H9 (cell line): ENCODE results near the gene SUSD2. TPM values are rescaled to one million over a fixed set of nuclear protein-coding genes. Genes with fewer than 3 reads are reported as not detected.

Experiments used
- DNase-seq: peaks from one replicate; pipeline ENCODE4 v3.0.0-alpha.2; 2017
- H2AFZ ChIP-seq: one replicate; pipeline ENCODE4 v1.6.1; 2013; ENCODE audit warnings: mild to moderate bottlenecking, low read length, control low read depth, moderate library complexity
- H2AK5ac ChIP-seq: 2 replicates; pipeline ENCODE4 v1.6.1; 2013; ENCODE audit warnings: low read length, control low read depth, mixed read lengths; ENCODE audit not compliant: insufficient read length
- H2BK120ac ChIP-seq: one replicate; pipeline ENCODE4 v1.6.1; 2013; ENCODE audit warnings: low read depth, mild to moderate bottlenecking, low read length, control low read depth, inconsistent platforms; ENCODE audit not compliant: poor library complexity, severe bottlenecking
- H2BK12ac ChIP-seq: 2 replicates; pipeline ENCODE4 v1.6.1; 2013; ENCODE audit warnings: low read length, control low read depth, mixed read lengths, low read depth; ENCODE audit not compliant: insufficient read length
- H2BK15ac ChIP-seq: 2 replicates; pipeline ENCODE4 v1.6.1; 2013; ENCODE audit warnings: low read depth, low read length, control low read depth
- H2BK20ac ChIP-seq: one replicate; pipeline ENCODE4 v1.6.1; 2013; ENCODE audit warnings: low read depth, mild to moderate bottlenecking, low read length, control low read depth, inconsistent platforms; ENCODE audit not compliant: poor library complexity, severe bottlenecking
- H2BK5ac ChIP-seq: 2 replicates; pipeline ENCODE4 v1.6.1; 2013; ENCODE audit warnings: low read length, control low read depth, mixed read lengths; ENCODE audit not compliant: insufficient read length
- H3K14ac ChIP-seq: 2 replicates; pipeline ENCODE4 v1.6.1; 2013; ENCODE audit warnings: low read length, control low read depth; ENCODE audit not compliant: insufficient read depth
- H3K18ac ChIP-seq: 2 replicates; pipeline ENCODE4 v1.6.1; 2013; ENCODE audit warnings: low read depth, mild to moderate bottlenecking, mixed read lengths, low read length, control low read depth; ENCODE audit not compliant: insufficient read length
- H3K23ac ChIP-seq: 2 replicates; pipeline ENCODE4 v1.6.1; 2013; ENCODE audit warnings: low read length, control low read depth, mixed read lengths, low read depth; ENCODE audit not compliant: insufficient read length
- H3K23me2 ChIP-seq: 2 replicates; pipeline ENCODE4 v1.6.1; 2013; ENCODE audit warnings: low read depth, mild to moderate bottlenecking, mixed read lengths, low read length, control low read depth; ENCODE audit not compliant: insufficient read length, poor library complexity, severe bottlenecking
- H3K27ac ChIP-seq: 2 replicates; pipeline ENCODE4 v1.5.1; 2013; ENCODE audit warnings: low read length, control low read depth, mixed read lengths, low read depth; ENCODE audit not compliant: insufficient read length
- H3K27me3 ChIP-seq: 2 replicates; pipeline ENCODE4 v1.6.1; 2013; ENCODE audit warnings: low read length, control low read depth, inconsistent platforms; ENCODE audit not compliant: insufficient read depth
- H3K4ac ChIP-seq: 2 replicates; pipeline ENCODE4 v1.6.1; 2013; ENCODE audit warnings: low read depth, mild to moderate bottlenecking, control low read depth, inconsistent platforms, low read length, moderate library complexity
- H3K4me1 ChIP-seq: 2 replicates; pipeline ENCODE4 v1.6.1; 2013; ENCODE audit warnings: low read length, control low read depth, inconsistent platforms; ENCODE audit not compliant: insufficient read depth
- H3K4me2 ChIP-seq: 2 replicates; pipeline ENCODE4 v1.6.1; 2013; ENCODE audit warnings: low read length, control low read depth, mixed read lengths; ENCODE audit not compliant: insufficient read length, insufficient read depth
- H3K56ac ChIP-seq: 2 replicates; pipeline ENCODE4 v1.6.1; 2013; ENCODE audit warnings: low read depth, mild to moderate bottlenecking, mixed read lengths, low read length, control low read depth; ENCODE audit not compliant: insufficient read length
- H3K79me1 ChIP-seq: 2 replicates; pipeline ENCODE4 v1.6.1; 2013; ENCODE audit warnings: low read depth, mild to moderate bottlenecking, moderate library complexity, low read length, control low read depth, inconsistent platforms; ENCODE audit not compliant: insufficient read depth, poor library complexity, severe bottlenecking
- H3K79me2 ChIP-seq: 2 replicates; pipeline ENCODE4 v1.6.1; 2013; ENCODE audit warnings: low read length, control low read depth, inconsistent platforms; ENCODE audit not compliant: insufficient read depth
- H3K9ac ChIP-seq: 2 replicates; pipeline ENCODE4 v1.6.1; 2013; ENCODE audit warnings: low read length, control low read depth, mixed read lengths; ENCODE audit not compliant: insufficient read length; ENCODE audit errors: extremely low read depth
- H3K9me3 ChIP-seq: one replicate; pipeline ENCODE4 v1.6.1; 2013; ENCODE audit warnings: low read depth, low read length, inconsistent platforms; ENCODE audit not compliant: control insufficient read depth
- H3T11ph ChIP-seq: one replicate; pipeline ENCODE4 v1.6.1; 2013; ENCODE audit warnings: mild to moderate bottlenecking, low read length, control low read depth, inconsistent platforms
- H4K20me1 ChIP-seq: one replicate; pipeline ENCODE4 v1.6.1; 2013; ENCODE audit not compliant: control insufficient read depth, insufficient read length, insufficient read depth
- H4K5ac ChIP-seq: 2 replicates; pipeline ENCODE4 v1.6.1; 2013; ENCODE audit warnings: low read depth, mild to moderate bottlenecking, mixed read lengths, low read length, control low read depth; ENCODE audit not compliant: insufficient read length
- H4K8ac ChIP-seq: replicated peaks from 2 replicates; pipeline ENCODE4 v1.6.1; 2013; ENCODE audit warnings: low read length, control low read depth, mixed read lengths, low read depth; ENCODE audit not compliant: insufficient read length
- H4K91ac ChIP-seq: 2 replicates; pipeline ENCODE4 v1.6.1; 2013; ENCODE audit warnings: low read depth, mild to moderate bottlenecking, moderate library complexity, mixed read lengths, low read length, control low read depth; ENCODE audit not compliant: insufficient read length
- H3K27ac Mint-ChIP-seq, 3 experiments: 2 replicates in 2 of 3; 3 replicates in 1 of 3; pipeline ENCODE4 v1.8.0; 2020 to 2021; ENCODE audit warnings: mixed read lengths in 3 of 3, mild to moderate bottlenecking in 1 of 3, moderate library complexity in 1 of 3
- H3K27me3 Mint-ChIP-seq: 2 replicates; pipeline ENCODE4 v1.8.0; 2021; ENCODE audit warnings: low read depth, mild to moderate bottlenecking, moderate library complexity, mixed read lengths
- H3K36me3 Mint-ChIP-seq, 3 experiments: 2 replicates in 2 of 3; 3 replicates in 1 of 3; pipeline ENCODE4 v1.8.0; 2020 to 2021; ENCODE audit warnings: low read depth in 3 of 3, mixed read lengths in 3 of 3; ENCODE audit not compliant: insufficient read depth in 1 of 3
- H3K4me1 Mint-ChIP-seq, 2 experiments: 2 replicates each; pipeline ENCODE4 v1.8.0; 2020; ENCODE audit warnings: mixed read lengths in 2 of 2
- H3K4me3 Mint-ChIP-seq, 2 experiments: 2 replicates in 1 of 2; 3 replicates in 1 of 2; pipeline ENCODE4 v1.8.0; 2020 to 2021; ENCODE audit warnings: mild to moderate bottlenecking in 2 of 2, mixed read lengths in 2 of 2, moderate library complexity in 1 of 2
- H3K9me3 Mint-ChIP-seq, 2 experiments: 2 replicates in 1 of 2; 3 replicates in 1 of 2; pipeline ENCODE4 v1.8.0; 2020; ENCODE audit warnings: mild to moderate bottlenecking in 2 of 2, mixed read lengths in 2 of 2, moderate library complexity in 1 of 2
- WGBS: extraction: QIAGEN DNeasy Blood & Tissue Kit; methylation state at CpG from one replicate; pipeline ENCODE4 v1.1.7; 2013; ENCODE audit warnings: missing lambda C conversion rate, low lambda C conversion rate, mixed read lengths; ENCODE audit not compliant: insufficient read length; ENCODE audit errors: extremely low coverage; 5-methylcytosine and 5-hydroxymethylcytosine counted together
- total RNA-seq: library from RNA; stranded (reverse); gene quantifications from 2 replicates; pipeline ENCODE4 v1.2.1, GENCODE V29; 2021
- TF ChIP-seq, protein P1 (sequence below): fragments of 200-600 bp; sonication (generic); conservative IDR thresholded peaks from 3 replicates; pipeline ENCODE4 v1.8.0; 2021; ENCODE audit warnings: antibody characterized with exemption, mild to moderate bottlenecking

The SUSD2 gene
- total RNA-seq, 1 experiment from 2014 or later: 4.2 TPM

DNA sequence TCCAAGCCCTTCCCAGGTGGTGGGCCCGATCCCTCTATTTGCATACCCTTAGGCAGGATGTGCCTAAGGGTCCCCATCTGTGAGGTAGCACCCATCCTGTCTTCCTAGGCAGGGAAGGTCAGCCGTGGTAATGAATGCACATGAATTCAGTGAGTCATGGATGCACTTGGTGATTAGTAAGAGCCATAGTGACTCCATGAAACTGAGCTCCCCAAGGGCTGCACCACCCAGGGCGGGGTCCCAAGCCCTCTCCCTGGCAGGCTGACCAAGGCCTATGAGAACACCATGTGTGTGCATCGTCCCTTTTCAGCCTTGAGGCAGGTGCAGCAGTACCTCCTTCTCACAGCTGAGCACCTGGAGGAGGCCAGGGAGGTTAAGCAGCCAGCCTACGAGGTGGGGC lies 15.6 kb upstream of the SUSD2 start:
- Histone ChIP-seq H3K23me2 (no peaks in the 10 kb centered on the region), H4K91ac (no peak overlapping the region), H3K27me3 (no peaks in the 10 kb centered on the region), H3K79me1 (no peaks in the 10 kb centered on the region), H2AFZ (no peak overlapping the region), H3K56ac (no peak overlapping the region), H2BK20ac (no peak overlapping the region), H4K5ac (no peak overlapping the region), H2BK5ac (no peak overlapping the region), H3K9me3 (no peaks in the 10 kb centered on the region), H3K14ac (no peak overlapping the region), H3K23ac (no peak overlapping the region), H3K18ac (no peak overlapping the region), H2BK12ac (no peak overlapping the region), H3T11ph (no peak overlapping the region), H4K20me1 (no peaks in the 10 kb centered on the region), H3K9ac (no peak overlapping the region), H3K4me1 (no peaks in the 10 kb centered on the region), H3K27ac (no peak overlapping the region), H3K79me2 (no peaks in the 10 kb centered on the region), H2AK5ac (no peak overlapping the region), H3K4ac (no peak overlapping the region), H2BK120ac (no peak overlapping the region), H4K8ac (no peak overlapping the region), H3K4me2 (no peak overlapping the region), H2BK15ac (no peak overlapping the region)
- no peaks in the 10 kb centered on the region; the same call in 1 of the 2 replicates for H3K27me3 Mint-ChIP-seq
- peaks cover 5 to 9% of the 10 kb centered on the region in 2 experiments for H3K4me1 Mint-ChIP-seq
- H3K27ac Mint-ChIP-seq: peak overlapping the region in 1 of 3 experiments; percentile 49; a peak in 1 of 7 replicates
- H3K4me3 Mint-ChIP-seq: no peak overlapping the region
- TF ChIP-seq, protein P1, sequence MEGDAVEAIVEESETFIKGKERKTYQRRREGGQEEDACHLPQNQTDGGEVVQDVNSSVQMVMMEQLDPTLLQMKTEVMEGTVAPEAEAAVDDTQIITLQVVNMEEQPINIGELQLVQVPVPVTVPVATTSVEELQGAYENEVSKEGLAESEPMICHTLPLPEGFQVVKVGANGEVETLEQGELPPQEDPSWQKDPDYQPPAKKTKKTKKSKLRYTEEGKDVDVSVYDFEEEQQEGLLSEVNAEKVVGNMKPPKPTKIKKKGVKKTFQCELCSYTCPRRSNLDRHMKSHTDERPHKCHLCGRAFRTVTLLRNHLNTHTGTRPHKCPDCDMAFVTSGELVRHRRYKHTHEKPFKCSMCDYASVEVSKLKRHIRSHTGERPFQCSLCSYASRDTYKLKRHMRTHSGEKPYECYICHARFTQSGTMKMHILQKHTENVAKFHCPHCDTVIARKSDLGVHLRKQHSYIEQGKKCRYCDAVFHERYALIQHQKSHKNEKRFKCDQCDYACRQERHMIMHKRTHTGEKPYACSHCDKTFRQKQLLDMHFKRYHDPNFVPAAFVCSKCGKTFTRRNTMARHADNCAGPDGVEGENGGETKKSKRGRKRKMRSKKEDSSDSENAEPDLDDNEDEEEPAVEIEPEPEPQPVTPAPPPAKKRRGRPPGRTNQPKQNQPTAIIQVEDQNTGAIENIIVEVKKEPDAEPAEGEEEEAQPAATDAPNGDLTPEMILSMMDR: no peak
- WGBS: no CpG with 5 or more reads among the region's 5 CpGs
- no peaks in the 10 kb centered on the region for H3K9me3 Mint-ChIP-seq
- H3K36me3 Mint-ChIP-seq: peaks cover 5 to 28% (median 26%) of the 10 kb centered on the region in 3 experiments
- no peak for DNase-seq
